GM19438 (cell line): ENCODE results near the gene CACNA1I.

Source experiments
- ATAC-seq: cut with Tn5 transposase; IDR thresholded peaks from one replicate; pipeline ENCODE4 v1.9.1; 2021; ENCODE audit warnings: low read depth; ENCODE audit not compliant: unreplicated experiment

CACNA1I gene

GRCh38 chr22:39621826-39622225 lies 51.3 kb downstream of the CACNA1I start:
- ATAC-seq, result no peak

GRCh38 chr22:39622881-39623367 lies 52.4 kb downstream of the CACNA1I start:
- no peak for ATAC-seq

GRCh38 chr22:39623603-39624500 lies 53.3 kb downstream of the CACNA1I start:
- no peak for ATAC-seq

- ATAC-seq, result no peak
These were observed 53.9 kb downstream of the CACNA1I start for GRCh38 chr22:39624501-39624821.

- no peak for ATAC-seq
These were observed 55.3 kb downstream of the CACNA1I start for GRCh38 chr22:39625569-39626537.

GRCh38 chr22:39627208-39627607 lies 56.7 kb downstream of the CACNA1I start:
- ATAC-seq, result no peak

- ATAC-seq, result no peak
These were observed 57.5 kb downstream of the CACNA1I start for GRCh38 chr22:39627865-39628562.

GRCh38 chr22:39628563-39629080 lies 58.1 kb downstream of the CACNA1I start:
- ATAC-seq, result no peak

GRCh38 chr22:39629851-39630250 lies 59.3 kb downstream of the CACNA1I start:
- ATAC-seq, result no peak

GRCh38 chr22:39630721-39631120 lies 60.2 kb downstream of the CACNA1I start:
- ATAC-seq, result no peak

GRCh38 chr22:39631381-39632286 lies 61.1 kb downstream of the CACNA1I start:
- no peak for ATAC-seq

GRCh38 chr22:39634530-39635405 lies 64.2 kb downstream of the CACNA1I start:
- ATAC-seq, result no peak

GRCh38 chr22:39635719-39636118 lies 65.2 kb downstream of the CACNA1I start:
- ATAC-seq, result no peak

- ATAC-seq, result no peak
These were observed 68.4 kb downstream of the CACNA1I start for GRCh38 chr22:39638958-39639357.

GRCh38 chr22:39641660-39642310 lies 71.2 kb downstream of the CACNA1I start:
- ATAC-seq, result no peak

GRCh38 chr22:39643311-39644083 lies 72.9 kb downstream of the CACNA1I start:
- ATAC-seq, result no peak

- ATAC-seq, result no peak
These were observed 75.0 kb downstream of the CACNA1I start for GRCh38 chr22:39645532-39645931.
